HG03045 (cell line): ENCODE data around the gene GPC5.

Experiments
- ATAC-seq: cut with Tn5 transposase; IDR thresholded peaks from one replicate; pipeline ENCODE4 v1.9.1; 2021; ENCODE audit warnings: mild to moderate bottlenecking, moderate library complexity; ENCODE audit not compliant: unreplicated experiment

GPC5 gene

DNA sequence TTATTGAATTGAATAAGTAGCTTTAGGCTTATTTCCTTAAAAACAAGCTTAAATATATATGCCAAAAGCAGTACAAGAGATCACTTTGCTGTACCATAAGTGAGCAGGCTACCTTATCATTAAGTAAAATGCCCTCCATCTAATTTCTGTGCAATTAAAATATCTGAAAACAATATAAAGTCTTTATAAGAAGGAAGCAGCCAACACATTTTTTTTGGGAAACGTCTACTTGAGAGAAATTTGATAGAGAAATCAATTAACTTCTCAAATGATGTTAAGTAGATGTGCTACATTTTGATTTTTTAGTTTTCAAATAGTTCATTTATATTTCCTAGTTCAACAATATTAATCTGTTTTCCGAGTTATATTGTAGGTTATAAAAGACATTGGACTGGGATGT lies 52.5 kb downstream of the GPC5 start:
- ATAC-seq = no peak

DNA sequence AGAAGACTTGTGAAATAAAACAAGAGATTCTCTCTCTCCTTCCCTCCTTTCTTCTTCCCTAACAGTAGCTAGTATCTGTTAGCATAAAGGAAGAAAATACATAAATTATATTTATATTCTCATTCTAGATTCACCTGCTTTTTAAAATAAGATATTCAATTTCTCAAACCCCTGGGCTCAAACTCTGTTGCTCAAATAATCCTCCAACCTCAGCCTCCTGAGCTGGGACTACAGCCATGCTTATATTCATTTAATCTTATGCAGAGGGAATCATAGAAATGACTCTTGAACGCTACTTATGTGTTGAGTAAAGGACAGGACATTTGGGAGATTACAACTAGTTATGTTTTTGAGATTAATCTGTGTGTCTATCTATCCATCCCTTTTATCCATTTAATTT lies 56.2 kb downstream of the GPC5 start:
- ATAC-seq = no peak

DNA sequence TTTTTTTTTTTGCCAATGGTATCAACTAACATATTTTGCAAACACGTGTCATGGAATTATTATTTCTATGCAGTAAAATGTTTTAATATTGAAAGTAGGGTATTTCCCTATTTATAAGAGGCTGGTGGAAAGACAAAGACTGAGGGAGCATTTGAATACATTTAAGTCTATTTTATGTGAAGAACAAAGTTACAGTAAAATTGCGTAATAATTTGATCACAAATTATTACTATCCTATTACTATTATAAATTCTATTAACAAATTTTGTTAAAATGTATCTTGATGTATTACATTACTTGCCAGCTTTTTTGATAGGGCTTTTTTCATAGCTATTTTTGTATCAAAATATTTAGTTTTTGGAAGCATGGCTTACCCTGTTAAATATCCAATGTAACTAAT lies 58.4 kb downstream of the GPC5 start:
- ATAC-seq = no peak

DNA sequence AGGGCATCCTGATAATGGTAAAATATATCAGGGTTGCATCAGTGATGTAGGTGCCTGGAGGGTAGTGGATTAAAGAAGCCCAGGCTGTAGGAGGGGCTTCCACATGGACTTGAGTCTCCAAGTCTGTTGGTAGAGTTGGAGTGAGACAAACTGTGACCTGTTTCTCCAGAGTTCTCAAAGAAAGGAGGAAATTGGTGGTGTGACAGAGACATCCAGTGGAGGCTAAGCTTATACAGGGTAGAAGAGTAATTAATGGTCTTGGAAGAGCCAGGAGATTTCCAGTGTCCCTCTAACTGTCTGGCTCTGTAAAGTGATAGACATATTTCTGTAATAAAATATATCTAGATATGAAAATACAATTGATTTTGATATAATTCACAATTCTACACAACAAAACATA lies 61.1 kb downstream of the GPC5 start:
- no peak for ATAC-seq

DNA sequence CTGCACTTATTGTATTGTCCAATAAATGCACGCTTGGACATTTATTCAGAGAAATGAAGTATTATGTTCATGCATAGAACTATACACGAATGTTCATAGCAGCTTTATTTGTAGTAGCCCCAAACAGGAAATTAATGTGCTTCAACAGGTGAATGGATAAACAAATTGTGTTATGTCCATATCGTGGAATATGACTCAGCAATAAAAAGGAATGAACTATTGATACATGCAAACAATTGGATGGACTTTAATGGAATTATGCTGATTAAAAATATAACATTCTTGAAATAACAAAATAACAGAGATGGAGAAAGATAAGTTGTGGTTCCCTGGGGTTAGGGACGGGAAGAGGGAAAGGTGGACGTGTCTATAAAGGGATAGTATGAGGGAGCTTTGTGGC lies 65.9 kb downstream of the GPC5 start:
- no peak for ATAC-seq

DNA sequence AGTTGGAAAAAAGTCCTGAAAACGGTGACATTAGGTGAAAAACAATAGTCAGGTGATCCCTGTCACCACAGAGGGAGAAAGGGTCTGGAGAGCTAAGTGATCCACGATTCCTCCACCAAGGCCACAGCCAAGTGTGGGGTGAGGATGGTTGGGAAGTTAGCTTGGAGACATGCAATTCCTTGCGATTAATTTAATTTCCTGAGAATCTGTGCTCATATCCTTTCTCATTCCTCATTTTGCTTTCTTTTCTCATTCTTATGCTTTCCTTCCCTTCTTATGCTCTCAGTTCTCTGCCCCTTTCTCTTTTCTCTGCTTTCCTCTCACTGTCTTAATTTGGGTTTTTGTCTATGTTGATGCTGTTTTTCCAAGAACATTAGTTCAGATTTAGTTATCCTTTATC lies 68.8 kb downstream of the GPC5 start:
- ATAC-seq = no peak

DNA sequence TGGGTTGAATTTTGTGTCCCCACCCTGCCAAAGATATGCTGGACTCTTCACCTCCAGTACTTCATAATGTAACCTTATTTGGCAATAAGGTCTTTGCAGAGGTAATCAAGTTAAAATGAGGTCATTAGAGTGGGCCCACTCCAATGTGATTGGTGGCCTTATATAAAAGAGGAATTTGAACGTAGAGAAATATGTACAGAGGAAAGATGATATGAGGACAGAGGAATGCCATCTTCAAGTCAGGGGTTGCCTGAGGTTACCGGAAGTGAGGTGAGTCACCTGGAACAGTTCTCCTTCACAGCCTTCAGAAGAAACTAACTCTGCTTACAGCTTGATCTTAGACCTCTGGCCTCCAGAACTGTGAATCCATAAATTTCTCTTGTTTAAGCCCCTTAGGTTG lies 69.9 kb downstream of the GPC5 start:
- ATAC-seq = no peak

DNA sequence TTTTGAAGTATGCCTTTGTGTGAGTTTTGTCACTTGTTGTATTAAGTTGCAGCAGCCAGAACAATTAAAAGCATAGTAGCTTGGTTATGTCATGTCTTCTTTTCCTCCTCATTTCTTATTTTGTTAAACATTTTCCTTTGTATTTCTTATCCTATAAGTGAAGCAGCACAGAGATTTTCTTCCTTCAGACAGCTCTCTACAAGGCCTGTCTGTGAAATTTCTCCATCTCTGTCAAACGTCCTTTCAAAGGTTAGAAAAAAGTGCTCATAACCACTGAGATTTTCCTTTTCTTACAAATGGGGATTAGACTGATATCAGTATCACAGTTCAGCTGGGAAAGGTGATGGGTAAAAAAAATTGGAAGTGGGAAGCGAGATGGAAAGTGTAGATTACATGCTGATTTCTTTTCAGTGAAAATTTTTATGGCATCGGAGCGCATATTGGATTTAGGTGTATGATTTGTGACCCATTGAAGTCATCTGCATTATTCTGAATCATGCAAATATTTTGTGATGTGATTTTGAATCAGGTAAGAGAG lies 71.7 kb downstream of the GPC5 start:
- no peak for ATAC-seq

DNA sequence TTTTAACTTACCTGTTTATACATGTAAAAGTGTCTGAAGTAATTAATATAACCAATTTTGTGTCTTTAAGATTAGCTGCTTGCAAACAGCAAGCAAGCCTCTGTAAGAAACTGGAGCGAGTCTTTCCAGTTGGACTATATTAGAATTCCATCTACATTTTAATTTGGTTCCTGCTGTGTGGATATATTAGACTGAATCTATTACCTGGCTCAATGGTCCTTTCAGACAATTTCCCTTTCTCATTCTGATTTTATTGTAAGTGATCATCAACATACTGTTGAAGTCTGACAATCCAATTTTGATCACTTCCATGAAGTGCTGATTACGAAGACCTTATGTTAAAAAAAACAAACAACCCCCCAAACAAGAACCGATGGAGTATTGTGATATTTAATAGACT lies 72.3 kb downstream of the GPC5 start:
- ATAC-seq = no peak

DNA sequence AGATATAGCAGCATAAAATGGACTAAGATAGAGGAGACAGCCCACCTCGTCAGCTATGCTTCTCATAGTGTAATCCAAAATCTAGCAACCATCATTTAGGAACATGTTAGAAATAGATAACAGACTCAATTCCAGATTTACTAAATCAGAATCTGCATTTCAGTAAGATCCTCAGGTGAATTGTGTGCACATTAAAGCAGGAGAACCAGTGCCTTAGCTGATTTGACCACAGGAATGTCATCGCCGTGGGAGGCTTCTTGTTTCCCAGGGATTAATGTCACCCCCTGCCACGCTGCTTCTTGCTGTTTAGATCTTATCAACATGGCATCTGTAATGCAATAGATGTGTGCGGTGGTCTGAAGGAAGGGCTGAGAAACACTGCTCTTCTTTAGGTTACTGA lies 84.0 kb downstream of the GPC5 start:
- ATAC-seq = no peak

DNA sequence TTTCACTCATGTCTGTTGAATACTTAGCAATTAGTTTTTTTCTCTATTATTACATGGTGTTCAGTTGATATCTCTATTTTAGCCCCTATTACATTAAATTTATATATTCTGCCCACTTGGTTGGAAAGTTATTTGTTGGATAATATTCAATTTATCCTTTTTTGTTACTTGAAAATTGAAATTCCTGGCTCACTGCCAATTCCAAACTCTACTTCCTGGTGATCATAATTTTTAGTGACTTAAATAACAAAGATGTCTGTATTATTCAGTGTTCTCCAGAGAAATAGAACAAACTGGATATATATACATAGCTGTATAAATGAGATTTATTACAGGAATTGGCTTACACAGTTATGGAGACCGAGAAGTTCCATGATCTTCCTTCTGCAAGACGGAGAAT lies 93.6 kb downstream of the GPC5 start:
- ATAC-seq = no peak

DNA sequence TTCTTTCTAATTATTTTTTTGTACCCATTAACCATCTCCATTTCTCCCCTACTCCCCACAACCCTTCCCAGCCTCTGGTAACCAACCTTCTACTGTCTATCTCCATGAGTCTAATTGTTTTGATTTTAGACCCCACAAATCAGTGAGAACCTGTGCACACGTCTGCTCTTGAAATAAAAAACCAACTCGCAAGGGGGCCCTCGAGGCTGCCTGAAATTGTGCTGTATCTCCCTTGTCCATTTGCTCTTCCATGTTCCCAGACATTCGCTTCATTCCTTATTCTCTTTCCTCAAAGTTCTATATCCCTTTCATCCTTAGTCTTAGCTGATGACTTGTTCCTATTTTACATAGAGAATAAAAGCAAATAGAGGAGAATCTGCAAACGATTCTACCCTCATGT lies 95.0 kb downstream of the GPC5 start:
- no peak for ATAC-seq

DNA sequence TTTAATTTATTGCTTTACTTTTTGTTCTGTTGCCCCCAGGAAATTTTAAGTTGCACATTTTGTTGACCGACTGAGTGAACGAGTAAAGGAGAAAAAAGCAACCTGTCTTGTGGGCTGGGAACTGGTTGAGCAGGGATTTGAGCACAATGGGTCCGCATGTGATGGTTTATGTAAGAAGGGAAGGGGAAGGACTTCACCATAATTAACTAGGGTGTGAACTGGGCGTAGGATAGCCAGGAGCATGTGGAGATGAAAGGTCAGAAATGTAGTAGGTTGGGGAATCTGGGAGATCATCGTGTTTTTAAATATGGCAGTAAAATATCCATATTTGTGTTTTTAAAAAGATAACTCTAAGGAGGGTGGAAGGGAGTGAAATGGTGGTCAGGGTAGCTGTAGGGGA lies 99.9 kb downstream of the GPC5 start:
- no peak for ATAC-seq

DNA sequence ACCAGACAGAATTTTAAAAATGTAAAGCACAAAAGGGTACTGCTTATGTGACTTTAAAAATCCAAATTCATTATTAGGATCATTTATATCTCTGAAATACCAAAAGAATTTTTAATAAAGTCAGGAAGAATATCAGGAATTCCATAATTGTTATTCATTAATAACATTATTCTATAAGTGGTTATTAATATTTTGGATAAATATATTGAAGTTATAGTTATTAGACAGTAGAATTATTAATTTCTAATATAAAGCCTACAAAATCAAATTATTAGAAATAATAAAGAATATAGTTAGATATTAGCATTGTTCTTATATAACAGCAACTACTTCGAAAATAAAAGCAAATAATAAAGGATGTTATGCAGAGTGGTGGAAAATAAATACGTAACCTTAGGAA lies 105.8 kb downstream of the GPC5 start:
- ATAC-seq = no peak

DNA sequence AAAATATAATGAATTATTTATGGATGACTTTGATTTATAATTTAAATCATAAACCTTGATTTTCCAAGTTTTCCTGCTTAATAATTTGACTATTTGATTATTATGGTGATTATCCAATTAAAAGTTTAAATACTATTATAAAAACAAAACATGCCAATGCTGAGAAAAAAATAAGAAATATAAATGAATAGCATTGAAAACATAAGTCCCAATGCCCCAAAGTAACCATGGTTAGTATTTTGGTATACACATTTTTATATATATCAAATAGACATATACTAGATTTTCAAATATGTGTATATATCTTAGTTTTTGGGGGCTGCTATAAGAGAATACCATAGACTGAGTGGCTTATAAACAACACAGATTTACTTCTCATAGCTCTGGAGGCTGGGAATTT lies 108.3 kb downstream of the GPC5 start:
- no peak for ATAC-seq

DNA sequence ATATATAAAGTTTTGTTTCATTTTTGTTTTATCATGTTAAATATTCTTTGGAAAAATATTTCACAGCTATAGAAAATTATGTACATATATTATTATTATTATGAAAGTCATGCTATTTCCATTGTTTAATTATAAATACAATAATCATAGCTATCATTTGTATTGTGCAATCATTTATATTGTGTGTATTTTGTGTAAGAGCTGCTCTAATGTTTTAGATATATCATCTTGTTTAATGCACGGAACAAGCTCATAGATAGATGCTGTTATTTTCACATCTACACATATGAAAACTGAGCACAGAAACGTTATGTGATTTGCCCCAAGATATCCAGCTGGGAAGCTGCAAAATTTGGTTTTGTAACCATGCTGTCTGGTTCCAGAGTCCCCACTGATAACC lies 111.6 kb downstream of the GPC5 start:
- ATAC-seq = no peak

DNA sequence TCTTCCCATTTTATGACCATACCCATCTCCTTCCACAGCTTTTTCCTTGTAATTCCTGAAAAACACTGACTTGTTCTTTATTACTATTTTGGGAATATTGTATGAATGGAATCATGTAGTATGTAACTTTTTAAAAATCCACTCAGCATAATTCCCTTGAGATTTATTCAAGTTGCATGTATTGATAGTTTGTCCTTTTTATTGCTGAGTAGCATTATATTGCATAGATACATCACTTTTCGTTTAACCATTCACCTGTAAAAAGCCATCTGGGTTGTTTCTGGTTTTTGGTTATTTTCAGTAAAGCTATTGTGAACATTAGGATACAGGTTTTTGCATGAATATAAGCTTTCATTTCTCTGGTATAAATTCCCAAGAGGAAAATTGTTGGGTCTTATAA lies 115.4 kb downstream of the GPC5 start:
- ATAC-seq = no peak

DNA sequence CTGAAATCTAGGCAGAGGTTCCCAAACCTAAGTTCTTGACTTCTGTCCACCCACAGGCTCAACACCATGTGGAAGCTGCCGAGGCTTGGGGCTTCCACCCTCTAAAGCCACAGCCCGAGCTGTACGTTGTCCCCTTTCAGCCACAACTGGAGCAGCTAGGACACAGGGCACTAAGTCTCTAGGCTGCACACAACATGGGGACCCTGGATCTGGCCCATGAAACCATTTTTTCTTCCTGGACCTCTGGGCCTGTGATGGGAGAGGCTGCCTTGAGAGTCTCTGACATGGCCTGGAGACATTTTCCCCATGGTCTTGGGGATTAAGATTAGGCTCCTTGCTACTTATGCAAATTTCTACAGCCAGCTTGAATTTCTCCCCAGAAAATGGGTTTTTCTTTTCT lies 118.4 kb downstream of the GPC5 start:
- no peak for ATAC-seq

DNA sequence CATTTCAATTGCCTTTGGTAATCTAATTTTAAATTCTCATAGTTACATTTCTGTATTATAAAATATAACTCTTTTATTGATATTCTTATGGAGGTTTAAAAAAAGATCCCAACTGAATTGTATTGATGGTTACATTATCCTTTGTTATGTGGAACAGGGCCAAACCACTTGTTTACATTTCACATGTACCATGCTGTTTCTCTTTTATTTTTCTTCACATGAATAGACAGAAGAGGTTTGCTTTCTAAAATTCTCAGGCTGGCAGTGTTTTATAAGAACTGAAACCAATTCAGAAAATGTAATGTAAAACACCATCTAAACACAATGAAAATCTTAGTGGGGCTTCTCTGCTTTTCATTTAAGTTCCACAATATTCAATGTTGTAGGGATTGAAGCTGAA lies 122.5 kb downstream of the GPC5 start:
- ATAC-seq = no peak

DNA sequence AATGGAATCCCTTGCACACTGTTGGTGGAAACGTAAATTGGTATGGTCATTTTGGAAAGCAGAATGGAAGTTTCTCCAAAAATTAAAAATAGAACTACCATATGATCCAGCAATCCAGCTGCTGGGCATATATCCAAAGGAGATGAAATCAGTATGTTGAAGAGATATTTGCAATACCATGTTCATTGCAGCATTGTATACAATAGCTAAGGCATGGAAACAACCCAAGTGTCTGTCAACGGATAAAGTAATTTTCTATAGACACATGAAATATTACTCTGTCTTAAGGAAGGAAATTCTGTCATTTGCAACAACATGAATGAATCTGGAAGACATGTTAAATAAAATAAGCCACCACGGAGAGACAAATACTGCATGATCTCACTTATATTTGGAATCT lies 124.7 kb downstream of the GPC5 start:
- ATAC-seq = no peak

DNA sequence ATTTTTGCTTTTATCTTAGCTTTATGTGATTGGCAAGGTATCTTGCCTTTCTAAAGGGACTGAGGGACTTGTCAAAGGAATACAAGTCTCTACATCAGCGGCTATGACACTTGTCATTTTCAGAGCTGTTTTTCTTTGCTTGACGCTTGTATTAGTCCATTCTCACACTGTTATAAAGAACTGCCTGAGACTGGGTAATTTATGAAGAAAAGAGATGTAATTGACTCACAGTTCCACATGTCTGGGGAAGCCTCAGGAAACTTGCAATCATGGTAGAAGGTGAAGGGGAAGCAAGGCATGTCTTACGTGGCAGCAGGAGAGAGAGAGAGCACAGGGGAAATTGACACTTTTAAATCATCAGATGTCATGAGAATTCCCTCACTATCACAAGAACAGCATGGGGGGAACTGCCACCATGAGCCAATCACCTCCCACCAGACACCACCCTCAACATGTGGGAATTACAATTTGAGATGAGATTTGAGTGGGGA lies 128.2 kb downstream of the GPC5 start:
- no peak for ATAC-seq

DNA sequence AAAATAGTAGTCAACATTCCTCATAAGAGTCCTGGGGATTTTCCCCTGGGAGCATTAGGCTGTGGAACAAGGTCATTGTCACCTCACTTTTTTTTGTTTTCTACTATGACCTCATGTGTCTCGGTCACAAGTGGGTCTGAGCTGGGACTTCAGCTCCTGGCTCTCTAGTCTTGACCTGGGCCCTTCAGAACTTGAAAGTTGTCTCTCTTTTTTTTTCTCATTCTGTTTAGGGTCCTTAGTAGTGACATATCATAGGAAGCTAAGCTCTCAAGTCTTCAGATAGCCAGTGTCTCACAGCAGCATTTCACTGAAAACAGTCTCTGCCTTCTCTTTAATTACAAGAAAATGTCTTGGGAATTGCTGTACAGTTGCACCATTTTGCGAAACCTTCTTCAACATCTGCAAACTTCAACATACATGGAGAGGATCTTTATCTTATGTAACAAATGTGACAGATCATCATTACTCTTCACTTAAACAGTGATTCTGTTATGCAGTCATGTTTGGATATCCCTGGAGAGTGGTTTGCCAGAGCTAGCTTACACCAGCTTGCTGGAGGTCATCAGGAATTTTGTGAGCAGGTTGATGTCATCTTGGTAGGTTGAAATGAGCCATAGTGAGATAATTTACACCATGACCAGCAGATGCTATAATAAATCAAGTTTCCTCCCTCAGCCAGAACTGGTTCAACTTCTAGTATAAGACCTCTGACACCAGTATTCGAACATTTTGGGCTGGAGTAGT lies 131.5 kb downstream of the GPC5 start:
- ATAC-seq = no peak

DNA sequence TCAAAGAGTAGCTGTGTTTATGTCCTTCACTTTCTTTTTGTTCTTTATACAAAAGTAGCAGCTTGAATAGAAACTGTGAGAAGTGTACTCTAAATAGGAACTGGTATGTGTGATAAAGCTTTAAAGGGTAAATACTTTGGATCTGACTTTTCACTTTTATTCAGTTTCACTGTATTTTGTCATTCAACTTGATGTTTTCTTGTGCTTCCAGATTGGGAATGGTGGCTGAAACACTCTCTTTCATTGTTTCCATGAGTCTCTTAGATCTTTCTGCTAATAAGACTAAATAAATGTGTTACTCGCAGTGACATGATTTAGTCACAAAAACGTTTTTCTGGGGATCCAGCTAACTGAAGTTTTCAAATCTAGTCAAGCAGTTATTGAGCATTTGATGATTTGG lies 133.2 kb downstream of the GPC5 start:
- ATAC-seq = no peak
